ENCODE results near the gene NSUN5.

NSUN5 gene

GRCh38 chr7:73345538-73345937, 36.9 kb upstream of the NSUN5 start:
- Histone ChIP-seq H3K4me3 (ENCODE audit: insufficient read depth, low read length, poor library complexity, severe bottlenecking) (no peak overlapping the region), H3K9ac (ENCODE audit: low read length) (no peak overlapping the region), H3K27ac (ENCODE audit: low read depth, low read length) (no peak overlapping the region), H3K27me3 (ENCODE audit: low read length) (no peaks in the 10 kb centered on the region), H3K9me2 (replicated peaks; ENCODE audit: insufficient read depth, low read length) (no peaks in the 10 kb centered on the region), H3K4me2 (ENCODE audit: low read depth, low read length, poor library complexity, severe bottlenecking) (no peak overlapping the region), H2AFZ (ENCODE audit: low read depth, low read length, severe bottlenecking) (no peak overlapping the region), H3K36me3 (ENCODE audit: low read length) (no peaks in the 10 kb centered on the region), H4K20me1 (ENCODE audit: low read depth, low read length) (no peaks in the 10 kb centered on the region), H3K79me2 (ENCODE audit: insufficient read depth, low read length) (no peaks in the 10 kb centered on the region), H3K9me3 (ENCODE audit: insufficient read depth, low read length) (no peaks in the 10 kb centered on the region), H3F3A (ENCODE audit: insufficient read depth) (no peaks in the 10 kb centered on the region)
- no peak for TF ChIP-seq CTCF (IDR thresholded peaks at IDR 0.05; ENCODE audit: insufficient read depth, low read length, poor library complexity, severe bottlenecking)
- no peak for TF ChIP-seq EZH2phosphoT487 (conservative IDR thresholded peaks at IDR 0.05; ENCODE audit: low read length)

GRCh38 chr7:73343671-73344380, 35.2 kb upstream of the NSUN5 start:
- Histone ChIP-seq H3K4me2 (ENCODE audit: low read depth, low read length, poor library complexity, severe bottlenecking) (no peak overlapping the region), H3K4me3 (ENCODE audit: insufficient read depth, low read length, poor library complexity, severe bottlenecking) (no peak overlapping the region)

GRCh38 chr7:73342645-73343044, 34.0 kb upstream of the NSUN5 start:
- Histone ChIP-seq H3K27me3 (ENCODE audit: low read length) (no peaks in the 10 kb centered on the region), H3K4me2 (ENCODE audit: low read depth, low read length, poor library complexity, severe bottlenecking) (no peak overlapping the region)

More at GRCh38 chr7:73343671-73344380, 35.2 kb upstream of the NSUN5 start:
- Histone ChIP-seq H3K9ac (ENCODE audit: low read length) (no peak overlapping the region), H3K27me3 (ENCODE audit: low read length) (no peaks in the 10 kb centered on the region), H3K9me3 (ENCODE audit: insufficient read depth, low read length) (no peaks in the 10 kb centered on the region), H3K79me2 (ENCODE audit: insufficient read depth, low read length) (no peaks in the 10 kb centered on the region), H2AFZ (ENCODE audit: low read depth, low read length, severe bottlenecking) (no peak overlapping the region), H3F3A (ENCODE audit: insufficient read depth) (no peaks in the 10 kb centered on the region), H4K20me1 (ENCODE audit: low read depth, low read length) (no peaks in the 10 kb centered on the region), H3K9me2 (replicated peaks; ENCODE audit: insufficient read depth, low read length) (no peaks in the 10 kb centered on the region), H3K36me3 (ENCODE audit: low read length) (no peaks in the 10 kb centered on the region), H3K27ac (ENCODE audit: low read depth, low read length) (no peak overlapping the region)
- TF ChIP-seq CTCF (IDR thresholded peaks at IDR 0.05; ENCODE audit: insufficient read depth, low read length, poor library complexity, severe bottlenecking), result no peak
- no peak for TF ChIP-seq EZH2phosphoT487 (conservative IDR thresholded peaks at IDR 0.05; ENCODE audit: low read length)

More at GRCh38 chr7:73342645-73343044, 34.0 kb upstream of the NSUN5 start:
- Histone ChIP-seq H3K9ac (ENCODE audit: low read length) (no peak overlapping the region), H2AFZ (ENCODE audit: low read depth, low read length, severe bottlenecking) (no peak overlapping the region), H3K36me3 (ENCODE audit: low read length) (no peaks in the 10 kb centered on the region), H4K20me1 (ENCODE audit: low read depth, low read length) (no peaks in the 10 kb centered on the region), H3F3A (ENCODE audit: insufficient read depth) (no peaks in the 10 kb centered on the region), H3K9me2 (replicated peaks; ENCODE audit: insufficient read depth, low read length) (no peaks in the 10 kb centered on the region), H3K9me3 (ENCODE audit: insufficient read depth, low read length) (no peaks in the 10 kb centered on the region), H3K27ac (ENCODE audit: low read depth, low read length) (no peak overlapping the region), H3K4me3 (ENCODE audit: insufficient read depth, low read length, poor library complexity, severe bottlenecking) (no peak overlapping the region), H3K79me2 (ENCODE audit: insufficient read depth, low read length) (no peaks in the 10 kb centered on the region)
- TF ChIP-seq CTCF (IDR thresholded peaks at IDR 0.05; ENCODE audit: insufficient read depth, low read length, poor library complexity, severe bottlenecking) (no peak), EZH2phosphoT487 (conservative IDR thresholded peaks at IDR 0.05; ENCODE audit: low read length) (no peak)

Data from SU-DHL-6 (cell line).